ENCODE results near the gene TRIM31. TPM values are rescaled to one million over a fixed set of nuclear protein-coding genes. Genes with fewer than 3 reads are reported as not detected.
"Not testable (repeated sequence)": the region's sequence is repeated elsewhere in the genome, so short reads cannot be mapped to it uniquely, and the experiment has no call there.

TRIM31 gene
- total RNA-seq, 4 donors from 2014 or later = not detected

DNA sequence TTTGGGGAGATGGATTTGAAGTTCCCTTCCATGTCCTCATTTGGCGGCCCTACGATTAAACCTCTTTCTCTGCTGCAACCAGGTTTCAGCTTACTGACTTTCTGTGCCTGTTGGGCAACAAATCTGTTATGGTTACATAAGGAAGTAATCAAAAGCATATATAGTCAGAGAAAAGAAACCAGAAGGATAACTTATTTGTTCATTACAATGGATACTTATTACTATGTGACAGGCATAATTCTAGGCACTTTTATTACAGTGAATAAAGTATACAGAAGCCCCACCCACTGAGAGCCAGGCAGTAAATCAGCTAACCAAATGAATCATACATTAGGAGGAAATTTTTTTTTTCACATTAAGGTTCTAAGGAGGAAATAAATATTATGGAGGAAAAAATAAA, 9.6 kb upstream of the TRIM31 start:
- Histone ChIP-seq H3K4me3 (no peak overlapping the region), H3K9me3 (no peaks in the 10 kb centered on the region), H3K4me1 (peaks cover 0 to 5% (median under 1%) of the 10 kb centered on the region in 3 donors), H3K27me3 (peaks cover 64% of the 10 kb centered on the region), H3K27ac (no peak overlapping the region), H3K36me3 (no peaks in the 10 kb centered on the region)
- TF ChIP-seq POLR2AphosphoS5 (IDR thresholded peaks at IDR 0.05) (no peak), POLR2A (IDR thresholded peaks at IDR 0.05) (no peak), EP300 (IDR thresholded peaks at IDR 0.05) (no peak)
- TF ChIP-seq, protein P1, sequence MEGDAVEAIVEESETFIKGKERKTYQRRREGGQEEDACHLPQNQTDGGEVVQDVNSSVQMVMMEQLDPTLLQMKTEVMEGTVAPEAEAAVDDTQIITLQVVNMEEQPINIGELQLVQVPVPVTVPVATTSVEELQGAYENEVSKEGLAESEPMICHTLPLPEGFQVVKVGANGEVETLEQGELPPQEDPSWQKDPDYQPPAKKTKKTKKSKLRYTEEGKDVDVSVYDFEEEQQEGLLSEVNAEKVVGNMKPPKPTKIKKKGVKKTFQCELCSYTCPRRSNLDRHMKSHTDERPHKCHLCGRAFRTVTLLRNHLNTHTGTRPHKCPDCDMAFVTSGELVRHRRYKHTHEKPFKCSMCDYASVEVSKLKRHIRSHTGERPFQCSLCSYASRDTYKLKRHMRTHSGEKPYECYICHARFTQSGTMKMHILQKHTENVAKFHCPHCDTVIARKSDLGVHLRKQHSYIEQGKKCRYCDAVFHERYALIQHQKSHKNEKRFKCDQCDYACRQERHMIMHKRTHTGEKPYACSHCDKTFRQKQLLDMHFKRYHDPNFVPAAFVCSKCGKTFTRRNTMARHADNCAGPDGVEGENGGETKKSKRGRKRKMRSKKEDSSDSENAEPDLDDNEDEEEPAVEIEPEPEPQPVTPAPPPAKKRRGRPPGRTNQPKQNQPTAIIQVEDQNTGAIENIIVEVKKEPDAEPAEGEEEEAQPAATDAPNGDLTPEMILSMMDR (IDR thresholded peaks at IDR 0.05) = no peak
- WGBS, 2 donors (ENCODE audit: low coverage in 1 of 2) = 47 to 85% methylated on average over 2 of the region's 2 CpGs
- ATAC-seq = no peak

DNA sequence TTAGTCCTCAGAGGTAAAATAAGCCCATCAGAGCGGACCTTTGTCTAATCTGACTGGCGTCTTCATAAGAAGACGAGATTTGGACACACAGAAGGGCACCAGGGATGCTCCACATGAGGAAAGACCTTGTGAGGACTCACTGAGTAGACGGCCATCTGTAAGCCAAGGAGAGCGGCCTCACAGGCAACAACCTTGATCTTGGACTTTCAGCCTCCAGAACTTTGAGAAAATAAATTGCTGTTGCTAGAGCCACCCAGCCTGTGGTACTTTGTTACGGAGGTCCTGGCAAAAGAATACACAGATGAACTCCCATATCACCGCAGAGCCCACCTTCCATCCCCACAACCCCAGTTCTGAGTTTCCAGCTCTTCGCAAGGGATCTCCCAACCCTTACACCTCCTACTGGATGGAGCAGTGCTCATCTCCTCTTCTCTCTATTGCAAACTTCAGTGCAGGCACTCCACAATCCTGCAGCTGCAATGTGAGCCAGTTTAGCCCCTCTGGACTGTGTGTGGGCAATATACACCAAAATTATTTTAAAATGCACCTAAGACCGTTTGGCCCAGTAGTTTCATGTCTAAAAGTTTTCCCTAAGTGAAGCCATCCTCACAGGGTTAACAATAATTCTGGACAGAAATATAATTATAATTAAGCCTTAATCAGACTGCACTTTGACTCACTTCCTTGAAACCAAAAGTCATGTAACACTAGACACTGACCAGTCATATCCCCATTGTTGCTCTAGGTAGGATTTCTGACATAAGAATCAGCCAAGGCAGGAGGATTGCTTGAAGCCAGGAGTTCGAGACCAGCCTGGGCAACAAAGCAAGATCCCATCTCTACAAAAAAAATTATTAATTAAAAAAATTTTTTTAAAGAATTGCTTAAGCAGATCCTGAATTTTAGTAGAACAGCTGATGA, 8.8 kb upstream of the TRIM31 start:
- TF ChIP-seq POLR2AphosphoS5 (IDR thresholded peaks at IDR 0.05) = no peak
- TF ChIP-seq, protein P1 (IDR thresholded peaks at IDR 0.05) = no peak
- no peak for TF ChIP-seq POLR2A (IDR thresholded peaks at IDR 0.05)
- no peak for TF ChIP-seq EP300 (IDR thresholded peaks at IDR 0.05)
- Histone ChIP-seq H3K27me3 (peaks cover 64% of the 10 kb centered on the region), H3K36me3 (no peaks in the 10 kb centered on the region), H3K4me1 (no peaks in the 10 kb centered on the region), H3K27ac (no peak overlapping the region), H3K4me3 (no peak overlapping the region), H3K9me3 (no peaks in the 10 kb centered on the region)
- no peak for ATAC-seq
- WGBS, 2 donors (ENCODE audit: low coverage in 1 of 2) = 62 to 81% methylated on average over 8 to 10 of the region's 10 CpGs

DNA sequence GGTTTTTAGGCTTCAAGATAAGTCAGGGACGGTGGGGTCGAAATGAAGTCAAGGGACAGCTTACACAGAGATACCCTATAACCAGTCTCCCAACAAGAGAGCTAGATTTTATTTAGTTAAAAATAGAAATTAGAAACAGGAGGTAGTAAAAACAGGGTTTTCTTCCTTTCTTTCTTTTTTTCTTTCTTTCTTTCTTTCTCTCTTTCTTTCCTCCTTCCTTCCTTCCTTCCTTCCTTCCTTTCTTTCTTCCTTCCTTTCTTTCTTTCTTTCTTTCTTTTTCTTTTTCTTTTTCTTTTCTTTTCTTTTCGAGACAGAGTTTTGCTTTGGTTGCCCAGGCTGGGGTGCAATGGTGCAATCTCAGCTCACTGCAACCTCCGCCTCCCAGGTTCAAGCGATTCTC, 5.8 kb upstream of the TRIM31 start:
- H3K4me3 ChIP-seq, H3K36me3 ChIP-seq, H3K27ac ChIP-seq, H3K4me1 ChIP-seq, ATAC-seq, H3K9me3 ChIP-seq: not testable (repeated sequence)
- peaks cover 55% of the 10 kb centered on the region for H3K27me3 ChIP-seq
- 85 to 92% methylated on average over 2 to 5 of the region's 5 CpGs for WGBS, 2 donors (ENCODE audit: low coverage in 1 of 2)

DNA sequence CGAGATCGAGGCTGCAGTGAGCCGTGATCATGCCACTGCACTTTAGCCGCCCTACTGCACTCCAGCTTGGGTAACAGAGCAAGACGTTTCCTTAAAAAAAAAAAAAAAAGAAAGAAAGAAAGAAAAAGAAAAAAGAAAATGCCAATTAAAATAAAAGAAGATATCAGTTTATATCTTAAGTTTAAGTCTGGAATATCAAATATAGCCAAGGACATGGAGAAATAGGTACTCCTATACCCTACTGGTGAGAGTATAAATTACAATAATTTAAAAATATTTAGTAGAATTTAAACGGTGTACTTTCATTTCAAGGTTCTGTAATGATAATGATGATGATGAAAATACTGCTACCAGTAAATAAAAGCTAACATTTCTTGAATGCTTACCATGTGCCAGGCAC, 3.8 kb upstream of the TRIM31 start:
- H3K36me3 ChIP-seq = no peaks in the 10 kb centered on the region
- no peak overlapping the region for H3K27ac ChIP-seq
- H3K4me1 ChIP-seq = no peaks in the 10 kb centered on the region
- no peak overlapping the region for H3K4me3 ChIP-seq
- no peak for TF ChIP-seq POLR2A (IDR thresholded peaks at IDR 0.05)
- no peak for TF ChIP-seq POLR2AphosphoS5 (IDR thresholded peaks at IDR 0.05)
- TF ChIP-seq, protein P1 (IDR thresholded peaks at IDR 0.05) = no peak
- TF ChIP-seq EP300 (IDR thresholded peaks at IDR 0.05) = no peak
- no peaks in the 10 kb centered on the region for H3K9me3 ChIP-seq
- no peak for ATAC-seq
- WGBS, 2 donors (ENCODE audit: low coverage in 1 of 2) = 50 to 78% methylated on average over 1 to 4 of the region's 6 CpGs
- peaks cover 59% of the 10 kb centered on the region for H3K27me3 ChIP-seq

DNA sequence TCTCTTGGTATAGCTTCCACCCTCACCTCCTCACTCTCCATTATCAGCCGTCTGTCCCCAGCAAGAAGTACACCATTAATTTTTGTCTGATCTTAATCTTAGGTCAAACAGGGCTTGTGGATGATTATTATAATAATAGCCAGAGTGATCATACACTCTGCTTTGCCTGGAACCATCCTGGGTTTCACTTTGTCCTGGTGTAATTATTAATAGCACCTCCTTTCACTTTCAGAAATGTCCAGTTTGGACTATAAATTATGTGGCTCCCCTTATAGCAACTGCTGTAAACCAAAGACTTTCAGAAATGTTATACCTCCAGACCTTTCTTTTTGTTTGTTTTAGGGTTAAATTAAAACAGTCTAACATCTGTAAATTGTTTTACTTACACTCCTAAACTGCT, 951 bp upstream of the TRIM31 start:
- Histone ChIP-seq H3K36me3 (no peaks in the 10 kb centered on the region), H3K27ac (no peak overlapping the region), H3K4me3 (no peak overlapping the region), H3K27me3 (peaks cover 76% of the 10 kb centered on the region), H3K9me3 (no peaks in the 10 kb centered on the region), H3K4me1 (no peaks in the 10 kb centered on the region)
- 0 to 70% methylated on average over 1 of the region's 1 CpG for WGBS, 2 donors (ENCODE audit: low coverage in 1 of 2)
- TF ChIP-seq EP300 (IDR thresholded peaks at IDR 0.05) (no peak), POLR2AphosphoS5 (IDR thresholded peaks at IDR 0.05) (no peak), POLR2A (IDR thresholded peaks at IDR 0.05) (no peak)
- TF ChIP-seq, protein P1 (IDR thresholded peaks at IDR 0.05) = no peak
- ATAC-seq = no peak

All from gastroesophageal sphincter (tissue), 4 donors.